ENCODE measurements around the gene IL17RE.
"Not testable (repeated sequence)": the region's sequence is repeated elsewhere in the genome, so short reads cannot be mapped to it uniquely, and the experiment has no call there.

Gene IL17RE

DNA sequence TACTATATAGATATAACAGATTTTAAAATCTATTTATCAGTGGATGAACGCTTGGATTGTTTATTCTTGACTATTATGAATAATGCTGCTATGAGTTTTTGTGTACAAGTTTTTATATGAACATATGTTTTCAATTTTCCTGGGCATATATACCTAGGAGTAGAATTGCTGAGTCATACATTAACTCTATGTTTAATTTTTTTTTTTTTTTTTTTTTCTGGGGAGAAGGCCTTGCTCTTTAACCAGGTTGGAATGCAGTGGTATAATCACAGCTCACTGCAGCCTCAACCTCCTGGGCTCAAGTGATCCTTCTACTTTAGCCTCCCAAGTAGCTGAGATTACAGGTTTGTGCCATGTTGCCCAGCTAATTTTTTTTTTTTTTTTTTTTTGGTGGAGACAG is 31.7 kb upstream of the IL17RE start:
- H3K4me3 ChIP-seq (ENCODE audit: low read depth, low read length), result no peak overlapping the region
- TF ChIP-seq, protein P1, sequence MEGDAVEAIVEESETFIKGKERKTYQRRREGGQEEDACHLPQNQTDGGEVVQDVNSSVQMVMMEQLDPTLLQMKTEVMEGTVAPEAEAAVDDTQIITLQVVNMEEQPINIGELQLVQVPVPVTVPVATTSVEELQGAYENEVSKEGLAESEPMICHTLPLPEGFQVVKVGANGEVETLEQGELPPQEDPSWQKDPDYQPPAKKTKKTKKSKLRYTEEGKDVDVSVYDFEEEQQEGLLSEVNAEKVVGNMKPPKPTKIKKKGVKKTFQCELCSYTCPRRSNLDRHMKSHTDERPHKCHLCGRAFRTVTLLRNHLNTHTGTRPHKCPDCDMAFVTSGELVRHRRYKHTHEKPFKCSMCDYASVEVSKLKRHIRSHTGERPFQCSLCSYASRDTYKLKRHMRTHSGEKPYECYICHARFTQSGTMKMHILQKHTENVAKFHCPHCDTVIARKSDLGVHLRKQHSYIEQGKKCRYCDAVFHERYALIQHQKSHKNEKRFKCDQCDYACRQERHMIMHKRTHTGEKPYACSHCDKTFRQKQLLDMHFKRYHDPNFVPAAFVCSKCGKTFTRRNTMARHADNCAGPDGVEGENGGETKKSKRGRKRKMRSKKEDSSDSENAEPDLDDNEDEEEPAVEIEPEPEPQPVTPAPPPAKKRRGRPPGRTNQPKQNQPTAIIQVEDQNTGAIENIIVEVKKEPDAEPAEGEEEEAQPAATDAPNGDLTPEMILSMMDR (IDR thresholded peaks at IDR 0.05; ENCODE audit: borderline replicate concordance, insufficient read depth, low read depth, low read length), result no peak

DNA sequence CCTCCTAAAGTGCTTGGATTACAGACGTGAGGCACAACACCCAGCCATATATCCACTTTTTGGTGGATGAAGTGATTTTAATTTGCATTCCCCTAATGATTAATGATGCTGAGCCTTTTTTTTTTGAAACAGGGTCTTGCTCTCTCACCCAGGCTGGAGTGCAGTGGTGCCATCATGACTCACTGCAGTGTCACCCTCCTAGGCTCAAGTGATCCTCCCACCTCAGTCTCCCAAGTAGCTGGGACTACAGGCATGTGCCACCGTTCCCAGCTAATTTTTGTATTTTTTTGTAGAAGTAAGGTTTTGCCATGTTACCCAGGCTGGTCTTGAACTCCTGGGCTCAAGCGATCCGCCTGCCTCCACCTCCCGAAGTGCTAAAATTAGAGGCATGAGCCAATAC is 30.6 kb upstream of the IL17RE start:
- H3K4me3 ChIP-seq (ENCODE audit: low read depth, low read length), result not testable (repeated sequence)

DNA sequence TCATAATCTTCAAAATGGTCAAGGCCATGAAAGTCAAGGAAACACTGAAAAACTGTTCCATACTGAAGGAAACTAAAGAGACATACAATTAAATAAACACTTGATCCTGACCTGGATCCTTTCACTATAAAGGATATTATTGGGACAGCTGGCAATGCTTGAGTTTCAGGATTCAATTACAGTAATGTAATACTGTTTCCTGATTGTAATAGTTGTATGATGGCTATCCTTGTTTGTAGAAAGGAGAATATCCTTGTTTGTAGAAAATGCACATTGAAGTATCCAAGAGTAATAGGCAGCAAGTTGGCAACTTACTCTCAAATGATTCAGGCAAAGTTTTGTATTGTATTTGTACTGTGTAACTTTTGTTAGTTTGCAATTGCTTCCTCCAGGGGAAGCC is 27.2 kb upstream of the IL17RE start:
- no peak overlapping the region for H3K4me3 ChIP-seq (ENCODE audit: low read depth, low read length)
- TF ChIP-seq, protein P1 (IDR thresholded peaks at IDR 0.05; ENCODE audit: borderline replicate concordance, insufficient read depth, low read depth, low read length), result no peak

DNA sequence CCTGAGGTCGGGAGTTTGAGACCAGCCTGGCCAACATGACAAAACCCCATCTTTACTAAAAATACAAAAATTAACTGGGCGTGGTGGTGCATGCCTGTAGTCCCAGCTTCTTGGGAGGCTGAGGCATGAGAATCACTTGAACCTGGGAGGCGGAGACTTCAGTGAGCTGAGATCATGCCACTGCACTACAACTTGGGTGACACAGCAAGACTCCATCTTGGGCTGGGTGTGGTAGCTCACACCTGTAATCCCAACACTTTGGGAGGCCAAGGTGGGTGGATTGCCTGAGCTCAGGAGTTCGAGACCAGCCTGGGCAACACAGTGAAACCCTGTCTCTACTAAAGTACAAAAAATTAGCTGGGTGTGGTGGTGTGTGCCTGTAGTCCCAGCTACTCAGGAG is 26.4 kb upstream of the IL17RE start:
- H3K4me3 ChIP-seq (ENCODE audit: low read depth, low read length), result not testable (repeated sequence)

DNA sequence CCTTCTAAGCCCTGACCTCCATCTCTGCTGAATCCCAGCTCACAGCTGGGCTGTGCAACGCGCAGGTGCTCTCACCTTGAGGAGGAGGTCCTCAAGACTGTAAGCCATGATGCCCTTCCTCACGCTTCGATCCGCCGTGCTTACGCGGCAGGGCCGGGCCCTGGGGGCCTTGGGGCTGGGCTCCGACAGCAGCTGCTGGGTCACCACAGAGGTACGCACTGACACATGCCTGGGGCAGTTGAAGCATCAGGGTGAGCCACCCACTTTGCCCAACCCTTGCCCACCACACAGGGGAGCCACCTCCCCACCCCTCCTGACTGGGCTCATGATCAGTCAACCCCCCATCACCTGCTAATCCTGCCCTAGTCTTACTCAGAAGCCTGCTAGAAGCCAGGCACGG is 25.7 kb upstream of the IL17RE start:
- no peak overlapping the region for H3K4me3 ChIP-seq (ENCODE audit: low read depth, low read length)
- TF ChIP-seq, protein P1 (IDR thresholded peaks at IDR 0.05; ENCODE audit: borderline replicate concordance, insufficient read depth, low read depth, low read length), result no peak

DNA sequence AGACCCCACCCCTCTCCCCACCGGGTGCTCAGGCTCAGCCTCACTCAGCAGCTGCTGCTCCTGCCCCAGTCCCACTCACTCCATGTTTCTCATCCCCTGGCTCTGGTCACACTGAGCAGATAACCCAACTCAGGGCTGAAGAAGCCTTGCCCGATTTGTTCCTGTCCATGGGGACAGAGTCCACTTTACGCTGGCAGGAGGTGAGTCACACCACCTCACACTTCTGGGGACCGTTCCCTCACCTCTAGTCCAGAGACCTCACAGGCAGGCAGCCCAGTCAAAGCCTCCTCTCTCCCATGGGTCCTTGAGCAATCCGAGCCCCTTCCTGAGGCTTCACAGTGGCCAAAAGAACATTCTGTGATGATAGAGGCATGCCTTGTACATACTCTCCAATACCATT is 23.9 kb upstream of the IL17RE start:
- no peak overlapping the region for H3K4me3 ChIP-seq (ENCODE audit: low read depth, low read length)
- TF ChIP-seq, protein P1 (IDR thresholded peaks at IDR 0.05; ENCODE audit: borderline replicate concordance, insufficient read depth, low read depth, low read length), result no peak

DNA sequence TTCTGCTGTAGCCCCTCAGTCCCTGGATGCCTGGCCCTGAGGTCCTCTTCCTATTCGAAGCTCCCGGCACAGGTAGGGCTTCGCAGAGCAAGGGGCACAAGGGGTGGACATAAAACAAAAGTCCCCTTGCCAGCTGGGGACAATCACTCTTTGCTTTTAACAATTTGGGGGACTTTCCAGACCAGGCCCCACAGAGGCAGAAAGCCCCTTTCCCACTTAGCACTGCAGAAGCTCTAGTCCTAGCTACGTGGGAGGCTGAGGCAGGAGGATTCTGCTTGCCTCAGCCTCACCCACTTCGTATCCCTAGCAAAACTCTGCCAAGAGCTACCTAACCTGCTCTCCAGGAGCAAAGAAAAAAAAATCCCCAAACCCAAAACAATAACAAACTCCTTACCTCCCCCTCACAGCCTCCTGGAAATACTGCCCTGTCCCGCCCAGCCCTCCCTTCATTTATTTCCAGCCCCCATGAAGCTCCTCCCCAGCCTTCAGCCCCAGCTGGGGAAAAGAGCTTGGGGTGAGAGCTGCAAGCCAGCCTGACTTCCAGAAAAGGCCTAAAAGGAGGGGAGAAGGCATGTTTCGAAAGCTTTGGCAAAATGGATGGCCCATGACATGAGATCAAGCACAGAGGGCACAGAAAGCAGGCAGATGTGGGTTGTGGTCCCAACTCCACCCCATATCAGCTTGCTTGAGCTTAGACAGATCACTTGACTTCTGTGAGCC is 22.7 kb upstream of the IL17RE start, which contains the start of gene CIDEC:
Gene CIDEC, minus strand, starts transcription at position 424 of the 720 bp plus-strand sequence. CDS start 1,767 bp downstream, outside the sequence.
- H3K4me3 ChIP-seq (ENCODE audit: low read depth, low read length), result no peak within 1 kb of the TSS
- TF ChIP-seq, protein P1 (IDR thresholded peaks at IDR 0.05; ENCODE audit: borderline replicate concordance, insufficient read depth, low read depth, low read length), result no peak

DNA sequence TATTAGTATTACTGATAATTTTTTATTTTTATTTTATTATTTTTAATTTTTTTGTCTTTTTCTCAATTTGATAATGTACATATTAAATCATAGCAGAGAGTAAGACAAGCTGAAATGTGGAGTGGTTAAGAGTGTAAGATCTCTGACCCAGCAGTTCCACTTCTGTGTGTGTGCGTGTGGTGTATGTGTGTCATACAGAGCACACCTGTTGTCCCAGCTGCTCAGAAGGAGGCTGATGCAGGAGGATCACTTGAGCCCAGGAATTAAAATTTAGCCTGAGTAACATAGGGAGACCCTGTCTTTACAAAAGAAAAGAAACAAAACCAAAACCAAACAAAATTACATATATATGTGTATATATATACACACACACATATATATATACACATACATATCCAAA is 21.2 kb upstream of the IL17RE start:
- H3K4me3 ChIP-seq (ENCODE audit: low read depth, low read length), result no peak overlapping the region

More for the DNA sequence above, 21.2 kb upstream of the IL17RE start:
- TF ChIP-seq, protein P1 (IDR thresholded peaks at IDR 0.05; ENCODE audit: borderline replicate concordance, insufficient read depth, low read depth, low read length), result no peak
